DMS79 (cell line): Measurements from ENCODE around the gene PGBD1.
"Not testable (repeated sequence)": the region's sequence is repeated elsewhere in the genome, so short reads cannot be mapped to it uniquely, and the experiment has no call there.

Experiments used
- DNase-seq: peaks from one replicate; lab custom pipeline; 2025; lab: John Stamatoyannopoulos, UW

The PGBD1 gene

DNA sequence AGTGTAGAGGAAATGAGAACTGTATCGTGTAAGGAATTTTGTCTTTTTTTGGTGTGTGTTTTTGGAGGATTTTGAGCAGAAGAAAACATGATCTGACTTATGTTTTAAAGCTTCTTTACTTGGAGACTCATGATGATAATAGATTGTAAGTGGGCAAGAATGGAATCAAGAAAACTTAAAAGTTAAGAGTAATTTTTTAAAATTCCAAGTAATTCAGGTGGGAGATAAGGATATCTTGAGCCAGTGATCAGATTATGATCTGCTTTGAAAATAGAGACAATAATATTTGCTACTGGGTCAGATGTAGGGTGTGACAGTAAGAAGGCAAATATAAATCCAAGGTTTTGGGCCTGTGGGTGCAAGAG lies 13.7 kb upstream of the PGBD1 start:
- DNase-seq = no peak

DNA sequence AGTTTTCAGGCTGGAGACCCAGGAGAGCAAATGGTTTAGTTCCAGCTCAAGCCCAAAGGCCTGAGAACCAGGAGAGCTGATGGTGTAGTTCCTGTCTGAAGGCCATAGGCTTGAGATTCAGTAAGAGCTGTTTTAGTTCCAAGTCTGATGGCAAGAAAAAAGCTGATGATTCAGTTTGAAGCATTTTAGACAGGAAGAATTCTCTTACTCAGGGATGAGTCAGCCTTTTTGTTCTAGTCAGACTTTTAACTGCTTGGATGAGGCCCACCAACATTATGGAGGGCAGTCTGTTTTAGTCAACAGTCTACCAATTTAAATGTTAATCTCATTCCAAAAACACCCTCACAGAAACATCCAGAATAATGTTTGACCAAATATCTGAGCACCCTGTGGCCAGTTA lies 11.9 kb upstream of the PGBD1 start:
- no peak for DNase-seq

DNA sequence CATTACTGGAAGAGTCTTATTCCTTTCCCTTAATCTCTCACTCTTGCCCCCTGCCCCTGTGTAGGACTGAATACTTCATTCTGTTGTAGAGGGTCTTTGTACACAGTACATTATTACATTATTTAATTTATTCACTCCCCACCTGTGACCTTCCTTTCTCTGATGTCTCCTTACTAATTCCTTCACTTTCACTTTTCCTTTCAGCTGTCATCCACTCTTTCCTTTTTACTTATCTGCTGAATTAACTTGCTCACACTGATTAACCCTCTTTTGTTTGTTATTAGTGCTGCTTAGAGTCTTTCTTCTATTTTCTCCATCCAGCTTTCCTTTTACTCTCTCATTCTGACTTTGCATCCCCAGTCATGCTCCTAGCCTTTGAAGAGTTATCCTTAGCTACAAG lies 6.5 kb upstream of the PGBD1 start:
- no peak for DNase-seq

DNA sequence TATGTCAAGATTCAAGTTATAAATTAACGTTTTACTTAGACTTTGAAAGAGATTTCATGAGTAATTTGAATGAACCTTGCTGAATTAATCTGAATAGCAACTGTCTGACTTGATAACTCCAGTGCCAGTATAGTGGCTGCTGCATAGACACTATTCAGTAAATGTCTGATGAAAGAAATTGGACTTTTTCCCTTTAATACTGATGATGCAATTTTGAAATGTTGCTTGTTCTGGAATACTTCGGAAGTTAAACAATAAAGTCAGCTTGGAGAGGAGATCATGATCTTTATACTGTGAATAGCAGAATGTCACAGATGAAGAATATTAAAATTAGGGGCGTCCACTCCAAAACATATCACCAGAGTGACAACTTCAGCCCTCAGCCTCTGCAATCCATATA lies 3.6 kb upstream of the PGBD1 start:
- no peak for DNase-seq

DNA sequence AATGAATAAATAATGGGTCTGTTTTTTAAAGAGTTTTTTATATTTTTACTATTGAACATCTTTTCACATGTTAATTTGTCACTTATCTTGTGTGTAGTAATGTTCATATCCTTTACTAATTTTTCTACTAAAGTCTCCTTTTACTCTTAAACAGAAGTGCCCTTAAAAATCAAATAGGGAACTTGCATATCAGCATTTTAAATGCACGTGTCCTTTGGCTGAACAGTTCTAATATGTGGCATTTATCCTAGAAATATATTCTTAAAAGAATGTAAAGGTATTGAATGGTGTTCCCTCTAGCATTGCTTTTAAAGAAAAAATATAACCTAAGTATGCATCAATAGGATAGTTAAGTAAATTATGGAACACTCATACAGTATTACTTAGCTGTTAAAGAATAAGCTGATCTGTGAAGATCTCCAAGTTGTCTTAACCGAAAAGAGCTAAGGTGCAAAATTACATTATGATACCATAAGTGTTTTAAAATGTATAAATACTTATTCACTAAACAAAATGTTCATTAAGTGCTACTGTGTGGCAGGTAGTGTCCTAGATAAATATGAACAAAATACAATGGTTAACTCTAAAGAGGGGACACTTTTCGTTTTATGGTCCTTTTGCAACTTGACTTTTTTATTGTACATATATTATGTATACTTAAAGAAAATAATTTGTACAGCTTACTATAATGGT lies 631 bp upstream of the PGBD1 start:
- no peak for DNase-seq

DNA sequence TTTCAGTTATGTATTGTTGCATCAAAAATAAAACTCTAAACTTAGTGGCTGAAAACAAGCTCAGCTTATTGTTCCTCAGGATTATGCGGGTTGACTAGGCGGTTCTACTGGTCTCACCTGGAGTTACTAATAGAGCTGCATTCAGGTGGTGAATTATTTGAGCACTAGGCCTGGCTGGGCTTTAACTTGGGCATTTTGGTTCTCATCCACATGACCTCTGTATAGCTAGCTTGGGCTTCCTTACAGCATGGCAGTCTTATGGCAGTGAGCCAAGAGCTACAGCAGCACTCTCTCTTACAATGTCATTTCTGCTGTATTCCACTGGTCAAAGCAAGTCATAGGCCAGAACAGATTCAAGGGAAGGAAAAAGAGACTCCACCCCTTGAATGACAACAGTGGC lies 1.6 kb downstream of the PGBD1 start:
- DNase-seq = no peak

DNA sequence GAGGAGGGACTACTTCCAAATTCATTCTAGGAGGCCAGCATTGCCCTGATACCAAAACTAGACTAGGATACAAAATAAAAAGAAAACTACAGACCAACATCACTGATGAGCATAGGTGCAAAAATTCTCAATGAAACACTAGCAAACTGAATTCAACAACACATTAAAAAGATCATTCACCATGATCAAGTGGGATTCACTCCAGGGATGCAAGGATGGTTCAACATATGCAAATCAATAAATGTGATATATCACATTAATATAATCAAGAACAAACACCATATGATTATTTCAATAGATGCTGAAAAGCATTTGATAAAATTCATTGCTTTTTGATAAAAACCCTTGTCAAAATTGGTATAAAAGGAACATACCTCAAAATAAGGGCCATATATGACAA lies 10.2 kb downstream of the PGBD1 start:
- no peak for DNase-seq

DNA sequence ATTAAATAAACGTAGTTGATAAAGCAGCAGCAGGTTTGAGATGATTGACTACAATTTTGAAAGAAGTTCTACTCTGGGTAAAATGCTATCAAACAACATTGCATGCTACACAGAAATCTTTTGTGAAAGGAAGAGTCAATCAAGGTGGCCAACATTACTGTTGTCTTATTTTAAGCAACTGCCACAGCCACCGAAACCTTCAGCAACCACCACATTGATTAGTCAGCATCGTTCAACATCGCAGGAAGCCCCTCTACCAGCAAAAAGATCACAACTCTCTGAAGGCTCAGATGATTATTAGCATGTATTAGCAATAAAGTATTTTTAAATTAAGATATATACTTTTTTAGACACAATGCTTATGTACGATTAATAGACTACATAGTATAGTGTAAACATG lies 14.0 kb downstream of the PGBD1 start:
- no peak for DNase-seq

DNA sequence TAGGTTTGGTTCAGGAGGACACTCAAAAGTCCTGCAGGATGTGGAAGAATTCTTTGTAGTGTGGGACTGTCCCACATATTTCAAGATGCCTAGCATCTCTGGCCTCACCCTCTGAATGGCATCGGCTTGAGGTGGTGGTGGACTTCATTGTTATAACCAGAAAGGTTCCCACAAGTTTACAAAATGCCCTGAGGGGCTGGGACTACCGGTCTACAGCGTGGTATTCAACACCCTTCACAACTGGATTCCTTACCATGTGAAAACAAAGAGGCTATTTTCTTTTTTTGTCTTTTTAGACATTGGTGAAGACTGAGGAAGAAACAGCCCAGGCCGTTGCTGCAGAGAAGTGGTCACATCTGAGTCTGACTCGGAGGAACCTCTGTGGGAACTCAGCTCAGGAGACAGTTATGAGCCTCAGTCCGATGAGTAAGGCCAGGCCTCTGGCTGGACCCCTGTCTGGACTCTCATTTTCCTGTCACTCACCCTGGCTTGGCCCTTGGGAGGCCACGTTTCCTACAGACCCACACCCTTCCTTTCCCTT lies 15.2 kb downstream of the PGBD1 start:
- DNase-seq = no peak

DNA sequence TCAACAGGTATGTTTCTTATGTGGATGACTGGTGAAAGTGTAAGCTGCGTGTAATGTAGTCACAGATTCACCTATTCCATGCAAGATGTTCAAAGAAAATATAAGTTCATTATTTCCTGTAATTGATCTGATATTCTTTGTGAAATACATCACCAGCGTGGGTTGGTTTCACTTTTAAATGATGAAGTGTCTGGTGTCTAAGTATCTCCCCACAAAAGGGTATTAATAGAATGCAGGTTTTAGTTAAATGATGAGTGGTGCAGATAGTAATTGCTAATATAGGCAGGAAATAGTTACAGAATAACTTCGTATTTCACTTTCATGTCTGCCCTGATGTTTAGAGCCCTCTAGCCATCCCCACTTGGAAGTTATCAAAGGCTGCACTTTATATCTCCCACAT lies 22.2 kb downstream of the PGBD1 start:
- DNase-seq = no peak

DNA sequence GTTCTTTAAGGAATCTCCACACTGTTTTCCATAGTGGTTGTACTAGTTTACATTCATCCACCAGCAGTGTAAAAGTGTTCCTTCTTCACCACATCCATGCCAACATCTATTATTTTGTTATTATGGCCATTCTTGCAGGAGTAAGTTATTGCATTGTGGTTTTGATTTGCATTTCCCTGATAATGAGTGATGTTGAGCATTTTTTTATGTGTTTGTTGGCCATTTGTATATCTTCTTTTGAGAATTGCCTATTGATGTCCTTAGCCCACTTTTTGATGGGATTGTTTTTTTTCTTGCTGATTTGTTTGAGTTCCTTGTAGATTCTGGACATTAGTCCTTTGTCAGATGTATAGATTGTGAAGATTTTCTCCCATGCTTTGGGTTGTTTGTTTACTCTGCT lies 25.0 kb downstream of the PGBD1 start:
- DNase-seq = not testable (repeated sequence)

DNA sequence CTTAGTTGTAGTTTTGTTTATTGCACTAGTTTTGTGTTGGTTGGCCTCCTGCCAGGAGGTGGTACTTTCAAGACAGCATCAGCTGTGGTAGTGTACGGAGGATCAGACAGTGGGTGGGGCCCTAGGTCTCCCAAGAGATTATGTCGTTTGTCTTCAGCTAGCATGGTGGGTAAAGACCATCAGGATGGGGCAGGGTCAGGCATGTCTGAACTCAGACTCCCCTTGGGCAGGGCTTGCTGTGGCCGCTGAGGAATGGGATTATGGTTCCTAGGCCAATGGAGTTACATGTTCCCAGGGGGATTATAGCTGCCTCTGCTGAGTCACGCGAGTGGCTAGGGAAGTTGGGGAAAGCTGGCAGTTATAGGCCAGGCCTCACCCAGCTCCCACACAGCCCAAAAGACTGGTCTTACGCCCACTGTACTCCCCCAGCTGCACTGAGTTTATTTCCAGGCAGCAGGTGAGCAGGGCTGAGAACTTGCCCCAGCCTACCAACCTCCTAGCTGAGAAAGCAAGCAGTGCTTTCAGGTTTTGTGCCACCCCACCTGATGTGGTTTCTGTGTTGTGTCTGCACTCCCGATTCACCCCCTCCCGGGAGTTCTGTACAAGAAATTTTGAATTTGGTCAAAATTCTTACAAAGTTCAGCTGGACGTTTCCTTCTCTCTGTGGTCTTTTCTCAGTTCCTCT lies 29.9 kb downstream of the PGBD1 start:
- DNase-seq = no peak

DNA sequence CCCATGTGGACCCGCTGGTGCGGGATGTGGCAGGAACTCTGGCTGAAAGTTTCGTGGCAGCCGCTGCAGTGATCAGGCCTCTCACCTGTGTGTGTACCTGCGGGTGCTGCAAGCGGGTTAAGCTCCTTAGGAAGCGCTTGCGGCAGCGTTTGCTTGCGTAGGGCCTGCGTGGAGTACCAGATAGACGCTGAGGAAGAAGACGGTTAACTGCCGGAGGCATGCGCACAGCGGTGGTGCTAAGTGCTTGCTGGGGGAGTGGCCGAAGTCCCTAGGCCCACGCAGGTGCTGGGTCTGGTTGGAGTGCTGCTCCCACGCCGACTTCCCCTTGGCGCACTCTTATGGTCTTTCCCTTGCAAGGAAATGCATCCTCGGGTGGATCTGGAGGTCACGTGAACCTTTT lies 31.6 kb downstream of the PGBD1 start:
- no peak for DNase-seq

DNA sequence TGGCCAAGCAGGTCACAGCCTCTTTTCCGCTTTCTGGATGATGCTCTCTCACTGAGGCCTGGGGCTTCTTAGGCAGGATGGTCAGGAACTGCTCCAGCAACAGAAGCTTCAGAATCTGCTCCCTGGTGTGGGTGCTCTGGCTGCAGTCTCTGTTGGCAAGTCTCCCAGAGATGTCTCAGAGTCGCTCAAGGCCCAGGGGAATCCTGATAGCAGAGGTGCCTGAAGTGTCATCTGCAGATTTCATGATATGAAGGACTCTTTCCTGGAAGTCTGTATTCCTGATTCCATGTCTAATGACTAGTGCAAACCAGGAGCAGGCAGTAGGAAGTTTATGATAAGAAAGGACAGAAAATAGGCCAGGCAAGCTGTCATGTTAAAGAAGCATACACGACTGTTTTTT lies 34.3 kb downstream of the PGBD1 start:
- no peak for DNase-seq

DNA sequence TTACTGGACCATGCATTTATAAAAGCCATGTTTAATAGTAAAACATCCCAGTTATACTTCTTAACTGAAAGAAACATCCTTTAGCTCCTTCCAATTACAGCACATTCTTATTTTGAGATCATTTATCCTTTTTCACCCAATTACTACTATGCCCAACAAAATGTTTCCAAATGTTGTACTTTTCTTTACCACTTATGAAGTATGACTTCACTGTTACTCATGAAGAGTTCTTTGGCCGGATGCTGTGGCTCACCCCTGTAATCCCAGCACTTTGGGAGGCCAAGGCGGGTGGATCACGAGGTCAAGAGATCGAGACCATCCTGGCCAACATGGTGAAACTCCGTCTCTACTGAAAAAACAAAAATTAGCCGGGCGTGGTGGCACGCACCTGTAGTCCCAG lies 36.5 kb downstream of the PGBD1 start:
- not testable (repeated sequence) for DNase-seq

DNA sequence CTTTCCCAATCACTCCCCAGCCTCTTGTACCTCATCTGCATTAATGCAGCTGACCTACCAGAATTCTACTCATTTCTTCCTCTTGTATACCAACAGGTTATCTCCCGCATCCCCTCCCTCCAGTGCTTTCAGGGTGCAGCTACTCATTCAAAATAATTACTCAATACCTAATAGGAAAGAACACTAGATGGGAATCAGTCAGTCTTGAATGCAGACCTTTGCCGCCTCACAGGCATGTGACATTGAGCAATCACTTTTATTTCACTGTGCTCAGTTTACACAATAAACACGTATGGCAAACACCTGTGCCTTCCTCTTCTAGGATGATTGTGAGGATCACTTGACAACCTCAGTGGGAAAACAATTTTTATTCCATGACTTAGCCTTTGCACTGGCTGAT lies 41.3 kb downstream of the PGBD1 start:
- no peak for DNase-seq

DNA sequence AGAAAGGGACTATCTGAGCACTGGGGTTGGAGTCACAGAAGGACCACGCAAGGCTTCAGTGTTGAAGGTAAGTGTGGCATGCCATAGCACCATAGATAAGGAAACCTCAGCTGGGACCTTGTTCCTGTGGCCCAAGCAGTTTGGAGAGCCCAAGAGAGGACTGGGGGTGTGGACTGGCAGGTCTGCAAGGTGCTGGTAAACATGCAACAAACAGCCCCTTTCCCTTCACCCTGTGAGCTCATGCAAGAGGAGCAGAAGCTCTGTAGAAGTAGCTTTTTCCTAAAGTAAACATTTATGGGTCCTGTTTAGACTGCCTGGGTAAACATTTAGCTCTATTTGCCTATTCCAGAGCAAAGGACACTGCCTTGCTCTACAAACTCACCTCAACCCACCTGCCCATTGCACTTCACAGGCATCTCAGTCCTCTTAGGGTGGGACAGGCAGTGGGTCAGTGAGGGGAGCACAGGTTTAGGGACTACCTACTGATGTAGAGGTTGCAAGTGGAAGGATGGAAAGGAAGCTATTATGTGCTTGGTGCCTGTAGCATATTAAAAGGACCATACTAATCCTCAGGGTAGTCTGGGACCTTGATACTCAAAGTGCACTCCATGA lies 42.5 kb downstream of the PGBD1 start:
- DNase-seq = no peak

DNA sequence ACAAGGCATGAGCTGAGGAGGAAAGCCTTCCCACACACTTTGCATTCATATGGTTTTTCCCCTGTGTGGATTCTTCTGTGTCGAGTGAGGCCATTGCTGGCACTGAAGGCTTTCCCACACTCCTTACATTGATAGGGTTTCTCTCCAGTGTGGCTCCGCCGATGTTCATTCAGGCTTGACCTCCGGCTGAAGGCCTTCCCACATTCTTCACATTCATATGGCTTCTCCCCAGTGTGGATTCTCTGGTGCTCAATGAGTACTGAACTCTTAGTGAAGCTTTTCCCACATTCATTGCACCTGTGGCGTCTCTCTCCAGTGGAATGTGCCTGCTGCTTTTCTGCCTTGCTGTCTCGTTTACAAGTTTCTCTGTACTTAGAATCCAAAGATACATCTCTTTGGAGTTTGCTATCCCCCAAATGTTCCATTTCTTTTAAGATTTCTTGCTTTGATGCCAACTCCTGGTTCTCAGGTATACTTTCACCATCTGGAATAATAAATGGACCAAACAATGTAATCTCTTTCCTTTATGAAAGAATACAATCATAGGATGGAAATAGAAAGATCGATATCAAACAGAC lies 45.1 kb downstream of the PGBD1 start:
- DNase-seq = no peak

DNA sequence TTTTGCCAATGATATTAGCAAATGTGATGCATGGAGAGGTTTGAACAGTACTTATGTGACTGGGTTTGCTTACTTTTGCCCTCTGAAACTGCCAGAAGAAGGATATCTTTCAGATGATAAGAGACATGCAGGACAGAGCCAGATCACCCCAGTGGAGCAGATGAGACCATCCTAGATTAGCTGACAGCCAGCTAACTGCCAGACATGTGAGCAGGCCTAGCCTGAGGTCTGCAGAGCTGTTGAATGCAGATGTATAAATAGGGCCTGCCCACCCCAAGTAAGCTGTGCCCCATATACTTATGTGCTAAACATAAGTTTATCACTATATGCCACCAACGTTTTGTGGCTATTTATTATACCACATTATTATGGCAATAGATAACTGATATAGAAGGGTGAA lies 48.7 kb downstream of the PGBD1 start:
- DNase-seq = no peak

DNA sequence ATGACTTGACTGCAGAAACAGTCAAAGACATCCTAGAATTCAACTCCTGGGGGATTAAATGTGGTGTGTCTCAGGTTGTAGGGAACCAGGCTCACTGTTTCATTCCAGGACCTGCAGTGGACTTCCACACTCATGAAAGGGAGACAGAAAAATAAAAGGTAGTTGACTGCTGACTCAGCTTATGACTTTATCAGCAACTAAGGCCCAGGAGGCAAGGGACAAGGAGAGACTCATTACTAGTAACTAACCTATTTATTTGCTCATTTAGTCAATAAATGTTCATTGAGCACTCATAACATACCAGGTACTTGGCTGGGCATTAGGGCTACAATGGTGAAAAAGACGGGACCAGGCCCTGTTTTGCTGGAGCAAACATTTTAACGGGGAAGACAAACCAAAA lies 51.7 kb downstream of the PGBD1 start:
- DNase-seq = no peak

DNA sequence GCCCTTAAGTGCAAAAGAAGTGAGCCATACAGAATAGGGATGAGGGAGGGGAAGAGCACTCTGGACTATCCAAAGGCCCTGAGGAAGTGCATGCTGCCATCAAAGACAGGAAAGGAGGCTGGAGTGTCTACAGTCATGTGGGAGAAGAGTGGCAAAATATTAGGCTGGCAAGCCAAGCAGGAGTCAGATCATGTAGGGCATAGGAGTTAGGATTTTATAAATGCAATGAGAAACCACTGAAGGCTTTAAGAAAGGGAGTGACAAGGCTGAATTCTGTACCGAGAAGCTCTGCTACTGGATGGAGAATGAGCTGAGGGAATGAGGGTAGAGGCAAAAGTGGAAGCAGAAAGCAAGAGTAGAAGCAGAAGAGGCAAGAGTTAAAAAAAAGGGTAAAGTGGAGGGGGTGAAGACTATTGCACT lies 52.2 kb downstream of the PGBD1 start:
- no peak for DNase-seq

DNA sequence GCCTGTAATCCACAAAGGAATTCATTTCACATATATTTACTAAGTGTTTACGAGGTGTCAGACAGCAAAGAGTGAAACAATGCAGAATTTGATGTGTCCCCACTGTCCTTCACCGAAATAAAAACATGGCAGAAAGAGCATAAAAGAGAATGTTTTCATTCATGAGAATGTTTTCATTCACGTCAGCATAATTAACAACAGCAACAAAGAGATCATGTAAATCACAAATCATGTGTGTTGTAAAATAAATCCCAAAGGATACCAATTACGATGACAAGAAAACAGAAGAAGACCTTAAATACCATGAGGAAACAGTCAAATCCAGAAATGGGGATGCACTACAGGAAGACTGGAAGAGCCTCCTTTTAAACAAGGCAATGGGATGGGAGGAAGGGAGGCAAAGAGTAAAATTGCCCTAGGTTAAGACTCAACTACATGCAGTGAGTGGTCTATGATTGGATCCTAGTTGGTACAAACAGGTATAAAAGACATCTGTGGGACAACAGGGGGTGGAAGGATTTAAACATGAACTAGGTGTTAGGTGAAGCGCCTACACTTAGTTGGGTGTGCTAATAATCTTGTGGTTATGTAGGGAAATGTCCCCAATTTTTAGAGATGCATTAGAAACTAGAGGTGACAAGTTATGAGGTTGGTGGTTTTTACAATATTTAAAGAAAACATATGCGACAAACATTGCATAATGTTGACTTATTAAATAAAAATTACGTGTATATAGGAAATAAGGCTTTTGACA lies 53.1 kb downstream of the PGBD1 start:
- DNase-seq = no peak
